NCI-H1417 treated with DMSO at 0.1 percent for 48 hours (cell line): Measurements from ENCODE around the gene ITLN1.
"Not testable (repeated sequence)": the region's sequence is repeated elsewhere in the genome, so short reads cannot be mapped to it uniquely, and the experiment has no call there.

Experiments used
- DNase-seq: peaks from one replicate; lab custom pipeline; 2025; lab: John Stamatoyannopoulos, UW

The ITLN1 gene

GRCh38 chr1:160885042-160885441, at the start of gene ITLN1:
Gene ITLN1, minus strand, starts transcription at chr1:160885180. Its CDS starts 303 bp downstream, at chr1:160884877.
- no peak for DNase-seq

DNA sequence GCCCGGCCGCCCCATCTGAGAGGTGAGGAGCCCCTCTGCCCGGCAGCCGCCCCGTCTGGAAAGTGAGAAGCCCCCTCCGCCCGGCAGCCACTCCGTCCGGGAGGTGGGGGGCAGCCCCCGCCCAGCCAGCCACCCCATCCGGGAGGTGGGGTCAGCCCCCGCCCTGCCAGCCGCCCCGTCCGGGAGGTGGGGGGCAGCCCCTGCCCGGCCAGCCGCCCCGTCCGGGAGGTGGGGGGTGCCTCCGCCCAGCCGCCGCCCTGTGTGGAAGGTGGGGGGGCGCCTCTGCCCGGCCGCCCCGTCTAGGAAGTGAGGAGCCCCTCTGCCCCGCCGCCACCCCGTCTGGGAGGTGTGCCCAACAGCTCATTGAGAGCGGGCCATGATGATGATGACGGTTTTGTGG, 48.3 kb upstream of the ITLN1 start:
- not testable (repeated sequence) for DNase-seq

- DNase-seq: no peak
These were observed 40.8 kb upstream of the ITLN1 start for GRCh38 chr1:160925652-160926244.

DNA sequence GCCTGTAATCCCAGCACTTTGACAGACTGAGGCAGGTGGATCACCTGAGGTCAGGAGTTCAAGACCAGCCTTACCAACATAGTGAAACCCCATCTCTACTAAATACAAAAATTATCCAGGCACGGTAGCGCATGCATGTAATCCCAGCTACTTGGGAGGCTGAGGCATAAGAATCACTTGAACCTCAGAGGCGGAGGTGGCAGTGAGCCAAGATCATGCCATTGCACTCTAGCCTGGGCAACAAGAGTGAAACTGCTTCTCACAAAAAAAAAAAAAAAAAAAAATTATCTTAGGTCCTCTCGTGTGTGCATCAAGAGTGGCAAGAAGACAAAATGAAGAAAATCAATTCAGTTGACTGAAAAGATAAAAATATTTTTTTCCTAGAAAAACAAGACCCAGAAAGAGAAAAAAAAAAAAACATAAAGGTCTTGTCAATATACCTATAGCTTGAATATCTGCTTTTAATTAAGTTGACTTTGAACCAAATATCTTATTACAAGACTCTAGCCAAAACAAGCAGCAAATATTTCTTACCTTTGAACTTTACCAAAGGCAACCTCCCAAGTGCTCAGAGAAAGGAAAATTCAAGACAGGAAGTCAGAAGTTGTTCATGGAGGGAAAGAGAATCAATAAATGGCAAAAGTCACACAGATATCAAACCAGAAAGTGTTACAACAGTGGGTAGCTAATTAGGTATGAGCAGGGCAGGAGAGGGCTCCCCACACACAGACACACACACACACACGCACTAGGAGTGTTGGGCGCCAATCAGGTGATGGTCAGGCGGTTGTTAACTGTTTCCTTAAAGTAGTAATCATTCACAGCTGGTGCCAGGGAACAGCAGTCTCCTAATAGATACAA, 40.0 kb upstream of the ITLN1 start:
- no peak for DNase-seq

DNA sequence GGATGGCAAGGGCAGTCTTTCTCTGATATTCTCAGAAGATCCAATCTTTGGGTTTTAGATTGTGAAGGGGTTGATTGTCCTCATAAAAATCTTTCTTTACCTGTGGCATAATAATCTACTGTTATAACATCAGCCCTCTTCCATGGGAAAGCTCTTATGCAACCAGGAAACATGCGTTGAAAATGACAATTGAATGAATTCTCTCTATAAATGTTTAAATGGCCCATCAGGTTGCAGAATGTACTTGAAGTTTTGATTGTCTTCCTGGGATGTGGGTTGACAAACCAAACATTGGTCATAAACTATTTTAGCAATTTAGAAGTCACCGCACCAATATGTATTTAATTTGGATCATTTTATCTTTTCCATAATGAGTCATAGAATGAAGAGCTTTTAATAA, 31.7 kb upstream of the ITLN1 start:
- no peak for DNase-seq

DNA sequence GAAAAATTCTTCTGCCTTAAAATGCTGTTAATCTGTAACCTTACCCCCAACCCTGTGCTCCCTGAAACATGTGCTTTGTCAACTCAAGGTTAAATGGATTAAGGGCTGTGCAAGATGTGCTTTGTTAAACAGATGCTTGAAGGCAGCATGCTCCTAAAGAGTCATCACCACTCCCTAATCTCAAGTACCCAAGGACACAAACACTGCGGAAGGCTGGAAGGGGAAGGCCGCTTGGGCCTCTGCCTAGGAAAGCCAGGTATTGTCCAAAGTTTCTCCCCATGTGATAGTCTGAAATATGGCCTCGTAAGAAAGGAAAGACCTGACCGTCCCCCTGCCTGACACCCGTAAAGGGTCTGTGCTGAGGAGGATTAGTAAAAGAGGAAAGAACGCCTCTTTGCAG, 28.2 kb upstream of the ITLN1 start:
- not testable (repeated sequence) for DNase-seq

GRCh38 chr1:160911925-160912324, 26.9 kb upstream of the ITLN1 start:
- no peak for DNase-seq

- no peak for DNase-seq
These were observed 26.5 kb upstream of the ITLN1 start for GRCh38 chr1:160911441-160911840.

- DNase-seq: no peak
These were observed 25.3 kb upstream of the ITLN1 start for GRCh38 chr1:160910170-160910750.

GRCh38 chr1:160907976-160908375, 23.0 kb upstream of the ITLN1 start:
- no peak for DNase-seq

- no peak for DNase-seq
These were observed 20.6 kb upstream of the ITLN1 start for GRCh38 chr1:160905617-160905989.

DNA sequence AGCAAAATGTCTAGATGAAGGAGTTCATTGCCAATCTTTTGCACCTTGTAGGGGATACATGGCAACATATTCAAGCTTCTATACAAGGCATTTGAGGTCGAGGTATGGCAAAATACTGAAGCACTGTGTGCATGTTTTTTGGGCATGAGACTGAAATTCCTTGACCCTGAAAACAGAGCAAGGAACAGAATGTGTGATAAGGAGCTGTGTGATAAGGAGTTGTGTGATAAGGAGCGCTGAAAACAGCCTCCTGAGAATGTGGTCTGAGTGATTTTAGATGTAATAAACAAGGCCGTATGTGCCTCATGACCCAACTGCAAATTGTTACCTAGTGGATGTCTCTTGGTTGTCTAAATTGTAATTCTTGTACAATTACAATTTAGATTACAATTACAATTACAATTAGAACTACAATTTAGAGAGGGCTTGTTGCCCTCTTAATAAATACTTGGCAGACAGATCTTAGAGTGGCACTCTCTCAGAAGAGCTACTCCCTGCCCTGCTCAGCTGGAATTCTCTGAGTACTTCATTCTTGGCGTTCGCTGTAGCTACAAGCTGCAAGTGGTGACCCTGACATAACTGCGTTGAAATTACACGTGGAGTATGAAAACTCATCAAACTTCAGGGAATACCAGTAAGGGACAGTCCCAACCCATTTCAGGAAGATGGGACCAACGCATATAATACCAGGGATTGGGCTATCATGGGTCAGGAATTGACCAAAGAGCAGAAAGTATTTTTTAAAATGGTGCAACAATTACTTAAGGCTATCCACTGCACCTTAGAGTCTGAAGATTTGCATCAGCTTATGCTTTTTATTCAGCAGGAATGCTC, 20.0 kb upstream of the ITLN1 start:
- DNase-seq: no peak

DNA sequence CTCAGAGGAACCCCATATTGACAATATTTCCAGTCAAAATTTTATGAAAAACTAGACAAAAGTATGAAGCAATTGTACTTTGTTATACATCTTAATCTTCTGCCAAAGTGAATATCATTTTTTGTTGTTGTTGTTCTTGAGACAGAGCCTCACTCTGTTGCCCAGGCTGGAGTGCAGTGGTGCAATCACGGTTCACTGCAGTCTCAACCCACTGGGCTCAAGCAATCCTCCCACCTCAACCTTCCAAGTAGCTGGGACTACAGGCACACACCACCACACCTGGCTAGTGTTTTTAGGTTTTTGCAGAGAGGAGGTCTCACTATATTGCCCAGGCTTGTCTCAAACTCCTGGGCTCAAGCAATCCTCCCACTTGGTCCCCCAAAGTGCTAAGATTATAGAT, 17.3 kb upstream of the ITLN1 start:
- DNase-seq: not testable (repeated sequence)

DNA sequence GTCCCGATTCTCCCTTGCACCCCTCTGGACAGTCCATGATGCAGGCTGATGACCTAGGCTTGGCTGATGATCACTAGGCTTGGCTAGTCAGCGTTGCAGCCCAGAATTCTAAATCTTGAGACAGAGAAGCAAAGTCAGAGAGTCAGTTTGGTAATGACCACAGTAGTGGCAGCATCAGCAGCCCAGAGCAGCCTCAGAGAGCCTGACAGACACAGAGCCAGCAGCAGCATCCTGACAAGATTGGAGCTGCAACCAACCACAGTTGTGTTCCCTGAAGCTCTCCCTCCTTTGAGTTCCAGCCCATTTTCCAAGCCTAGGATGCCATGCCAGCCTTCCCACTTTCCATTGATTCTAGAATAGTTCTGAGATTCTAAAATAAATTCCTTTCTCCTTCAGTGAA, 16.8 kb upstream of the ITLN1 start:
- no peak for DNase-seq

DNA sequence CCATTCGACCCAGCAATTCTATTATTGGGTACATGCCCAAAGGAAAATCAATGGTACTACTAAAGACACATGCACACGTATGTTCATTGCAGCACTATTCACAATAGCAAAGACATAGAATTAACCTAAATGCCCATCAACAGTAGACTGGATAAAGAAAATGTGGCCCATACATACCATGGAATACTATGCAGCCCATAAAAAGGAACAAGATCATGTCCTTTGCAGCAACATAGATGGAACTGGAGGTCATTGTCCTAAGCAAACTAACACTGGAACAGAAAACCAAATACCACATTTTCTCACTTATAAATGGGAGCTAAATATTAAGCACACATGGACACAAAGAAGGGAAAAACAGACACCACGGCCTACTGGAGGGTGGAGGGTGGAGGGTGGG, 15.7 kb upstream of the ITLN1 start:
- DNase-seq: not testable (repeated sequence)

GRCh38 chr1:160894368-160895135, 9.6 kb upstream of the ITLN1 start:
- DNase-seq: not testable (repeated sequence)

- DNase-seq: no peak
These were observed 6.5 kb upstream of the ITLN1 start for GRCh38 chr1:160891474-160891873.

DNA sequence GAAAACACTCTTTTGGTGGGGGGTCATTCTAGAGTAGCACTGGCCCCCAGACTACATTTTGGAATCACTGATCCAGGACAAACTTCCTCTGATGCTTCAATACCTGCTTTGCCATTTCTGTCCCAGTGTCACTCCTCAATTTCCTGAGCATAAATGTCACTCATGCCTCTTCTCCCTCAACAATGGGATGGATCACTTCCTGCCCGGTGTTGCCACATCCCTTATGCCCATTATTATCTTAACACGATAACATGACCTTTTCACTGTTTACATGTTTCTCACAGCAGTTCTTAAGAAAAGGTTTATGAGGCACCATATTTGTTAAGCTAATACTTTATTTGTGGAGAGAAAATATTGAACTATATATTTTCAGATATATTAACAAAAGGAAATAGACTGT, 3.9 kb upstream of the ITLN1 start:
- DNase-seq: no peak

DNA sequence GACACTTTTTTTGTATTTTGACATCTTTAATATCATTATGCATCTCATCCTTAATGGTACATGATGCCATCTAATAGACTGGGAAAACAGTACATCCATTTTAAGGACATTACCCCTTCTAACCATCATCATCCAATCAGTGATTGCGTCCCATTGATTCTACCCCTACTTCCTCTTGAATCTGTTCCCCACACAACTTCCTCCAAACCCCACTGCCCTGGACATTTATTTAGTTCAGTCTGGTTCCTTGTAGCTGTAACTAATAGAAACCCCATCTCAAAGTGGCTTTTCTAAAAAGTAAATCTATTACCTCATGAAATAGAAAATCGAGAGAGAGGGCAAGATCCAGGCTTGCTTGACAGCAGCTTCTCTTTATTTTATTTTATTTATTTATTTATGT, 2.1 kb upstream of the ITLN1 start:
- DNase-seq: no peak

DNA sequence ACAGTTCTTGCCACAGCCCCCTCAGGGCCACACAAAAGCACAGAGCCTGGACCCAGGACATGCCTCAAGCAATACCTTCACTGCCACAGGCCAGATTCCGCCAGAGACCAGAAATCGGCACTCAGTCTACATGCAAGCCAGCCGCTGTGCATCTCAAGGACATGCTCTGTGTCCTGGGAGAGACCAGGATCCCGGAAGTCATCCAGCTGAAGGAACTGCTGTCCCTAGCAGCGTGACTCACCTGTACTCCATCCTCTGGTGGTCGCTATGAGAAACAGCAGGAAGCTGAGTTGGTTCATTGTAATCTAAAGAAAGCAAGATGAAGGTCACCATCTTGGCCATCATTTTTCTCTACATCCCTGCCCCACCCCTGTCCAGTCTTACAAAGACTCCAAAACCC, 401 bp downstream of the ITLN1 start:
- no peak for DNase-seq
